VCaP (cell line): ENCODE results near the gene RIPOR3.
"Not testable (repeated sequence)": the region's sequence is repeated elsewhere in the genome, so short reads cannot be mapped to it uniquely, and the experiment has no call there.

Experiments used
- H3K27ac ChIP-seq: fragments of 450-650 bp; 2 replicates; pipeline ENCODE4 v1.5.1; 2017
- TF ChIP-seq, protein P1 (sequence below): fragments of 450-650 bp; conservative IDR thresholded peaks from 2 replicates; pipeline ENCODE4 v1.5.1; 2017; ENCODE audit warnings: mild to moderate bottlenecking, moderate library complexity

RIPOR3 gene

DNA sequence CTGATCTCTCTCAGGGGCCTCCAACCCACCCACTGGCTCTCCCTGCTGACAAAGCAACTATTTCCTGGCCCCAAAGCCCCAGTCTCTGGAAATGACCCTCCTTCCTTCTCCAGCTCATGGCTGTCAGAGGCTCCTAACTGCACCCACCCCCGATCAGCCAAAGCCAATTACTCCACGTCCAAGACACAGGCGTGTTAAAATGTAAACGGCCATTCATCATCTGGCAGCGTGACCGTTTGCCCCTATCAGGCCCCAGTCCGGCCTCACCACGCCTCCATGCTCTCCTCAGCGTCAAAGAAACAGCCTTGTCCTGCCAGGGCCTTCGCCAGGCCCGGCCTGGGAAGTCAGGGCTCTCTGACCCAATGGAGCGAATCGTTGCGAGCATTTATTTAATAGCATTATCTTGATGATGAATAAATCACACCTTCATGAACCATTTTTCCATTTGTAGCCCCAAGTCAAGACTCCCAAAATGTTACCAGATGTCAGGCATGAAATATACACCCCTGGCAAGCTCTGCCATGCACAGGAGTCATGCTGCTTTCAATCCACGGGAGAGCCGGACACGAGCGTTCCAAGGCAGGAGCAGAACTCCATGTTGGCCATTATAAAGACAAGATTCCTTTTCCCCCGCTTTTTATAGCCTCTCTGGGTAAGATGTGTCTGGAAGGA lies 17.7 kb downstream of the RIPOR3 start:
- H3K27ac ChIP-seq: no peak overlapping the region
- TF ChIP-seq, protein P1, sequence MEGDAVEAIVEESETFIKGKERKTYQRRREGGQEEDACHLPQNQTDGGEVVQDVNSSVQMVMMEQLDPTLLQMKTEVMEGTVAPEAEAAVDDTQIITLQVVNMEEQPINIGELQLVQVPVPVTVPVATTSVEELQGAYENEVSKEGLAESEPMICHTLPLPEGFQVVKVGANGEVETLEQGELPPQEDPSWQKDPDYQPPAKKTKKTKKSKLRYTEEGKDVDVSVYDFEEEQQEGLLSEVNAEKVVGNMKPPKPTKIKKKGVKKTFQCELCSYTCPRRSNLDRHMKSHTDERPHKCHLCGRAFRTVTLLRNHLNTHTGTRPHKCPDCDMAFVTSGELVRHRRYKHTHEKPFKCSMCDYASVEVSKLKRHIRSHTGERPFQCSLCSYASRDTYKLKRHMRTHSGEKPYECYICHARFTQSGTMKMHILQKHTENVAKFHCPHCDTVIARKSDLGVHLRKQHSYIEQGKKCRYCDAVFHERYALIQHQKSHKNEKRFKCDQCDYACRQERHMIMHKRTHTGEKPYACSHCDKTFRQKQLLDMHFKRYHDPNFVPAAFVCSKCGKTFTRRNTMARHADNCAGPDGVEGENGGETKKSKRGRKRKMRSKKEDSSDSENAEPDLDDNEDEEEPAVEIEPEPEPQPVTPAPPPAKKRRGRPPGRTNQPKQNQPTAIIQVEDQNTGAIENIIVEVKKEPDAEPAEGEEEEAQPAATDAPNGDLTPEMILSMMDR: no peak

DNA sequence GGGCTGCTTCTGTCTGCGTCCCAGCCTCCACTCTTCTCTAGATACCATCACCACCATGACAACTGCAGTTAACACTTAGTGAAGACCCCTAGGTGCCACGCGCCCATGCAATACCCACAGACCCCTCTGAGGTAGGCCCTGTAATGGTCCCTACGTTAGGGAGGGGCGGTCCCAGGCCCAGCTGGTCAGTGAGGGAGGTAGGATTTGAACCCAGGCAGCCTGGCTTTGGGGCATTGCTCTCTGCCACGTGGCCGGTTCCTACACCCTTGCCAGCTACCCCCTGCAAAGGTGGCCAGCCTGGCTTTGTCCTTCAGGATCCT lies 18.2 kb downstream of the RIPOR3 start:
- TF ChIP-seq, protein P1: no peak
- H3K27ac ChIP-seq: no peak overlapping the region

DNA sequence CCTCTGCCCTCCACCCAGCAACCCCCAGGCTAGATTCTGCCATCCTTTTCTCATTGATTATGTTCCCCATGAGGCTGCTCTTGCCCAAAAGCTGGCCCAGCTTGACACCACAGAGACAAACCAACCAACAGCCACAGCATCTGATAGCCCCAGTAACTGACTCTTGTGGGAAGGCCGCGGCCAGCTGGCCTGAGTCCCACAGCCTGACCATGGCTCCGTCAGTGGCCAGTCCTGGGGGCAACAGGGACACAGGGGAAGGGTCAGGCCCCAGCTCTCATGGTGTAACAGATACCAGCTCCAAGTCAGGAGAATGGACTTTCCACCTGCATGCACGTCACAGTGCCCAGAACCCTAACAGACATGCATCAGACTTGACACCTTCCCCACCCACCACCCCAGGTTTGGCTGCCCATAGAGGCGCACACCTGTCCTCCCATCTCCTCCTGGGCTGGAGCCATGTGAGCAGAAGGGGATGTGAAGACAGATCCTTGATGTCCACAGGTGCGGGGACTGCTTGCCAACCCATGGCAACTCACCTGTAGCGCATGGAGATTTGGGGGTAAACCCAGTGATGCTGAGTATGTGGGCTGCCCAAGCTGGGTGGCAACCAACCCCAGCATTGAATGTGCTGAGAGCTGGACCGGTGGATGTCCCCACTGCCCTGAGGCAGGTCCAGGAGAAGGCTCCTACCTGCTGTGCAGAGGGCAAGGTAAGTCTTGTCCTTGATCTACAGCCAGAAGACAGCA lies 18.8 kb downstream of the RIPOR3 start:
- no peak overlapping the region for H3K27ac ChIP-seq
- TF ChIP-seq, protein P1: no peak

DNA sequence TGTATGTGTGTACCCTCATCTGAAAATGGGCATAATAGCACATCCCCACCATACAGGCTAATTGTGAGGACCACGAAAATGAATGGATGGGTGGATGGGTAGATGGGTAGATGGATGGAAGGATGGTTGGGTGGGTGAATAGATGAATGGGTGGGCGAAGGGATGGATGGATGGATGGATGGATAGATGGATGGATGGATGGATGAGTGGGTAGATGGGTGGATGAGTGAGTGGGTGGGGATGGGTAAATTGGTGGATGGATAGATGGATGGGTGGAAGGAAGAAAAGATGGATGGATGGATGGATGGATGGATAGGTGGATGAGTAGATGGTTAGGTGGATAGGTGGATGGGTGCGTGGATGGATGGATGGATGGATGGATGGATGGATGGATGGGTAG lies 19.7 kb downstream of the RIPOR3 start:
- TF ChIP-seq, protein P1: no peak
- no peak overlapping the region for H3K27ac ChIP-seq

DNA sequence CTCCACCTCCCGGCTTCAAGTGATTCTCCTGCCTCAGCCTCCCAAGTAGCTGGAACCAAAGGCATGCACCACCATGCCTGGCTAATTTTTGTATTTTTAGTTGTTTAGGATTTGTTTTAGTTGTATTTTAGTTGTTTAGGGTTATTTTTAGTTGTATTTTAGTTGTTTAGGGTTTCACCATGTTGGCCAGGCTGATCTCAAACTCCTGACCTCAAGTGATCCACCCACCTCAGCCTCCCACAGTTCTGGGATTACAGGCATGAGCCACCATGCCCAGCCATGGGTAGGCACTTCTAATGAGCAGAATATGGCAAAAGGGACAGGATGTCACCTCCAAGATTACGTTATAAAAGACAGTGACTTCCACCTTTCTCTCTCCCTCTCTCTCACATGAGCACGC lies 20.3 kb downstream of the RIPOR3 start:
- not testable (repeated sequence) for H3K27ac ChIP-seq

DNA sequence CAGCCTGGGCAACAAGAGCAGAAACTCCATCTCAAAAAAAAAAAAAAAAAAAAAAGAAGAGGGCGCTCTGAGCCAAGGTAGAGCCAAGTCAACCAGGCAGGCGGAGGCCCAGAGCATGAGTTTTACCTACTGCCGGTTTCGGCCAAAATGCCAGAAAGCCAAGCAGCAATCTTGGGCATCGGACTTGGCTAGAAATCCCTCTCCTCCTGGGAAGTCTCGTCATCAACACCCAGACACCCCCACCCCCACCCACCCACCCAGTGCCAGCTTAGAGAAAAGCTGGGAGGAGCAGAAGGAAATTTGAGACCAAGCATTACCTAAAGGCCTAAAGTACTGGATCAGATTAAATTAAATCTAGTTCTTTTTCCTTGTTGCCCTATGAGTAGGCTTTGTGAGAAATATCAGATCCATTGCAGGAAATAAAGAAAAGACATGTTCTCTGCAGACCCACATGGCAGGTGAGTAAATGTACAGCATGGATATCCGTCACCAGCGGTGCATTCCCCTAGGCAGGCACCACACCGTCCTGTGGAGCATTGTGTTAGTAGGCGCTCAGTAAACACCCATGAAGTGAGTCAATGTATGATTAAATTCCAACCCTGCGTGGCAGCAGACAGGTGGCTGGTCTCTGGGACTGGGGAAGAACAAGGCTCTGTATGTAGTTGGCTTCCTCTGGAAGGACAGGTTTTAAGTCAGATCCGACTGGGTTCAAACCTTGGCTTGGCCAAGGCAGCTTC lies 21.0 kb downstream of the RIPOR3 start:
- H3K27ac ChIP-seq: no peak overlapping the region

DNA sequence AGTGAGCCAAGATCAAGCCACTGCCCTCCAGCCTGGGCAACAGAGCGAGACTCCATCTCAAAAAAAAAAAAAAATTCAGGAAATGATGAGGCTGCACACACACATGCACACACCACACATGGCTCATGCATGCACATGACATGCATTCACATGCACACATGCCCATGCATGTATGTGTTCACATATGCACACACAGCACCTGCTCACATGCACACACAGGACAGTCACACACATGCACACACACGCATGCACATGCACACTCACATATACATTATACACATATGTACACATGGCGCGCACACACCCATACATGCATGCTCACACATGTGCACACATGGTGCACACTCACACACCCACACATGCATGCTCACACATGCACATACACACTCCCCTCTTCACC lies 22.5 kb downstream of the RIPOR3 start:
- TF ChIP-seq, protein P1: no peak
- no peak overlapping the region for H3K27ac ChIP-seq

More for the DNA sequence above, 21.0 kb downstream of the RIPOR3 start:
- TF ChIP-seq, protein P1: no peak

DNA sequence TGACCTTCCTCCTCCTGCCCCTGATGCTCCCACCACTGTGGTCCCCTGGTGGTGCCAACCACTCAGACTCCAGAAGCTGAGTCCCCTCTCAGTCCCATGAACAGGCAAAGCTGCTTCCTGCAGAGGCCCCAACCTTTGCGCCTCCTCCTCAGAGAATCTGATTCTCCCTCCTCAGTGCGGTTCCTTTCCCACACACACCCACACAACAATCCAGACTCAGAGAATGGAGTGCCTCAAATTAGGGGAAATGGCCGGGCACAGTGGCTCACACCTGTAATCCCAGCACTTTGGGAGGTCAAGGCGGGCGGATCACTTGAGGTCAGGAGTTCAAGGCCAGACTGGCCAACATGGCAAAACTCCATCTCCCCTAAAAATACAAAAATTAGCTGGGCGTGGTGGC lies 23.0 kb downstream of the RIPOR3 start:
- H3K27ac ChIP-seq: no peak overlapping the region
- TF ChIP-seq, protein P1: no peak
